DMS53 treated with DMSO at 0.1 percent for 48 hours (cell line): ENCODE measurements around the gene RGSL1.

Source experiments
- DNase-seq: peaks from one replicate; lab custom pipeline; 2025; ENCODE audit not compliant: unreplicated experiment; lab: John Stamatoyannopoulos, UW

RGSL1 gene

DNA sequence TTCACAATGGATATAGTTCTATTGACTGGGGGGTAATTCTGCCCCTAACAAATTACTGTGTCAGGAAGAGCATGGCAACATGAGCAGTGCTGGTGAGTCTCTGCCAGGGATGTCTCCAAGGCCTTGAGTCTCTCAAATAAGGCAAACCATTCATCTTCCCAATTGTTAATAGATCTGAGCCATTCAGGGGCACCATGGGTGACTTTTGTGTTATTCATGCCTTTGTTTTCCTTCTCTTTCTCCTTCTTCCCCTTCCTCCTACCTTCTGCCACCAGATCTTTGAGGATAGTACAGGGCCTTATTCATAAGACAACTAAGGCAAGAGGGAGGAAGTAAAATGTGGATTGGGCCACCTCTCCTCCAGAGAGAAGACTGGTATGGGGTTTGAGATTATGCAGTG, at the start of gene RGSL1:
RGSL1 (plus strand) TSS at position 60 of the 400 bp plus-strand sequence; CDS start at position 80, 20 bp downstream.
- no peak for DNase-seq

DNA sequence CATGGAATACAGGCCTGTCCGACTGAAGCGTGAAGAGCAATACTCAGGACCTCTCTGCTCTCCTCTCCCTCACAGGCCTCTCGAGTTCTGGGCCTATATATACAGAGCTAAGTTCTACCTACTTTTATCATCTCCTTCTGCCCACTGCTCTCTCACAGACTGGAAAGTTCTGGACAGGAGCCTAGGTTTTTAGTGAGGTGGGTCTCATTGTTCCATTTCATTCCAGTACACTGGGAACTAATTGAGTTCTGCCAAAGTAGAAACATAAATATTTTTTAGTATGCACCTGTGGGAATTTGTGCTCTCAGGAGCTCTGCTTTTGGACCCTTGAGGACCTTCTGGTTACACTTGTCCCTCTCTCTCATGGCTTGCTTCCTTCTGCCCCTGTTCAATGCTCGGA, 49.4 kb upstream of the RGSL1 start, which contains the start of gene TEDDM1:
TEDDM1 (minus strand) TSS at position 101 of the 400 bp plus-strand sequence. CDS start 182 bp downstream, outside the sequence.
- no peak for DNase-seq

DNA sequence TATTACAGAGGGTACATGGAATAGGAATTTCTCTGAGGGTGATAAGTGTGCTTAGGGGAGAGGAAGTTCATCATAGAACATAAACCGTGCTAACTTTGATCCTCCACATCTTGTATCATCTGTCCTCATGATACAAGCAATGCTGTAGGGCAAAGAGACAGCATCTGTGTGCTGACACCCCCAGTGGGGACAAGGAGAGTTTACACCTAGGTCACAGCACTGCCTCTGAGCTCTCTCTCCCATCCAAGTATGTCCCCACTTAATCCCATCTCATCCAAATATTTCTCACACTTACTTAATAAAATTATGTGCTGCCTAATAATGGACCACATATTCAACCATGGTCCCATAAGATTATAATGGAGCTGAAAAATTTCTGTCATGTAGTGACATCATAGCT, 45.2 kb upstream of the RGSL1 start:
- no peak for DNase-seq

DNA sequence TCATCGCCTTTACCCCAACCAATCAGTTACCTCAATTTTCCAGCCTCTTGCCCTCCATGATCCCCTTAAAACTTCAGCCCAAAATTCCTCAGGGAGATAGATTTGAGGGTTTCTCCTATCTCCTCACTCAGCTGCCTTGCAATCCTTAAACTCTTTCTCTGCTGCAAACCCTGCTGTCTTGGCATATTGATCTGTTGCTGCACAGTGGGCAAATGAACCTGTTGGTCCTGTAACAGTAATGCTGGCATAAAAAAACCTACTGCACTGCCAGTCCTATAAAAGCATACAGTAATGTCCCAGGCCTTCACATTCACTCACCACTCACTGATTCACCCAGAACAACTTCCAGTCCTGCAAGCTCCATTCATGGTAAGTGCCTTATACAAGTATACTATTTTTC, 44.4 kb upstream of the RGSL1 start:
- no peak for DNase-seq

DNA sequence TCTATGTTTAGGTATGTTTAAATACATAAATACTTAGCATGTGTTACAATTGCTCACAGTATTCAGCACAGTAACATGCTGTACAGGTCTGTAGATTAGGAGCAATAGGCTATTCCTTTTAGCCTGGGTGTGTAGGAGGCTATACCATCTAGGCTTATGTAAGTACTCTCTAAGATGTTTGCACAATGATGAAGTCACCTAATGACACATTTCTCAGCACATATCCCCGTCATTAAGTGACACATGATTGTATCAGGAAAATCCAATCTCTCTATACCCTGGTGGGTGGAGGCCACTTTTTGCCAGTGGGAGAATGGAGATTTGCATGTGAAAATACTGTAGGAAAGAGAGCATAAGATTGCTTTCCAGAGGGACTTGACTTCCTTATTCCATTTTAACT, 43.9 kb upstream of the RGSL1 start:
- peak; percentile 23 for DNase-seq

DNA sequence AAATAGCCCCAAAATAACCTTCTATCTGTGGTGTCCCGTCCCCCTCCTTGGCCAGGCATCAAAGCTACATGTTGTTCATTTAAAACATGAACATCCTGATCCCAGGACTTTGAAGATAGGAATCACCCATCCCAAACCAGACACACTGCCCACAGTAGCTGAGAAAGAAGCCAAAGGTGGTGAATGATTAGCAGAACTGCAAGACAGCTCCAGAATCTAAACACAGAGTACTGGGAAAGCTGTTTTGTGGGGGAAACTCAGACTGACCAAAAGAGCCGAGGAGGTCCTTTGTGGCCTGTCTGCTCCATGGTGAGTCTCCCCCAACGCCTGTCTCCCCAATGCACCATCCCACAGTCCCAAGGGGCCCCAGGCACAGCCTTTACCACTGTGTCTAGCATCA, 42.2 kb upstream of the RGSL1 start:
- no peak for DNase-seq

DNA sequence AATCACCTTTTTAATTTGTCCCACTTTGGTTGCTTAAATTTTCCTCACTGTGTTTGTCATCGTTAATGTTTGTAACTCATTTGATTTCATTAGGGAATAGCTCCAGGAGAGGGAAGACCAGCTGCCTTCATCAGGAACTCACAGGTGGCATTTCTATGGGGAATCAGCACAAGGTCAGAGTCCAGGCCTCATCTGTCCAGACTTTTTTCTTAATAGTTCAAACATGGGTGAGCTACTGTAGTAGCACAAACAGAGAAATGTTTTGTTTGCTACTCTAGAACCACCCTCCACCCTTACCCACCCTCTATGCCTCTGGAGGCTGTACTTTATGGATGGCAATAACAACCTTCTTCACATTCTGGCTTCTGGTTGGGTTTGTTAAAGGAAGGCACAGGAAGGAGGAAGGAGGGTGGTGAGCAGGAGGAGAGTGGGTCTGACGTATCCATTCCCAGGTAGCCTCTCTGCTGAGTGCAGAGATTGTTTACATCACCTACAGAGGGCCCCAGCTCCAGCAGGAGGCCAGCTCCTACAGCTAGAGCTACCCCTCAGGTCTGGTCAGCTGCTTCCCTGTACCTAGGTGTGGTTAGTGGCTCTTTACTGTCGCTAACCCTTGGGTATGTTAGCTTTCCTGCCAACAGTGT, 41.4 kb upstream of the RGSL1 start:
- peak; percentile 75 for DNase-seq

DNA sequence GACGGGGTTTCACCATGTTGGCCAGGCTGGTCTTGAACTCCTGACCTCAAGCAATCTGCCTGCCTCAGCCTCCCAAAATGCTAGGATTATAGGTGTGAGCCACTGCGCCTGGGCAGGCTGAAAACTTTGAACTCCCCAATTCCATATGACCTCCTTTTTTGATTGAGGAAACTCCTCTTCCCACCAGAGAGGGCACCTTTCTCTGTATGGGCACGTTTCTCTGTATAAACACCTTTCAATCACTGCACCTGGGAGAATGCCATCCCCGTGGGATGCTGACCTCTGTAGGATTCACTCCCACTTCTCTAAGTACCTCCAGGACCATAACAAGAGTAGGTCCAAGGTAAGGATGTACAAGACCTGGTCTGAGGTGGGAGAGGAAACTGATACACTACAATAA, 39.8 kb upstream of the RGSL1 start:
- DNase-seq: no peak

DNA sequence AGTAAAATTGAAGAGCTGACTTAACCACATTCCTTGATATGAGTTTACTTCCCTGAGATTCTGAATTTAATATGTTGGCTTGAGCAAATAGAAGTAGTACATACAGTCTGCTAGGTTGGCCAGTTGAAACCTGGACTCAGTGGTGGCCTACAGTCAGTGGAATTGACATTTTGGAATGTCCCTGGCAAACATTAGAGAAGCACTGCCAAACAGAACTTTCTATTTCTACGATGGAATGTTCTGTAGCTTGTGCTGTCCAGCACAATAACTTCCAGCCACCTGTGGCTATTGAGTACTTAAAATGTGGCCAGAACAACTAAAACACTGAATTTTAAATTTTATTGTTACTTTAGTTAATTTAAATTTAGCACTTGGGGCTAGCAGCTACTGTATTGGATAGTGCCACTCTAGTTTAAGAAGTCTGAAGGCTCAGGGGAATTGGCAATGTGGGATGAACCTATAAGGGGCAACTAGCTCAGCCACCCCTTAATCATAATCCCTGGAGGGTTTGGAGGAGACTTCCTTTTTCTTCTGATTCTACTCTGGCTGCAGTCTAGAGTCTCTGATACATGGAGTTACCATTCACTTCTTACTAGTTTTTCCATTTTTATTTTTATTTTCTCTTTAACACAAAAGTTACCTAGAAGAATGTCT, 39.2 kb upstream of the RGSL1 start:
- DNase-seq: no peak

DNA sequence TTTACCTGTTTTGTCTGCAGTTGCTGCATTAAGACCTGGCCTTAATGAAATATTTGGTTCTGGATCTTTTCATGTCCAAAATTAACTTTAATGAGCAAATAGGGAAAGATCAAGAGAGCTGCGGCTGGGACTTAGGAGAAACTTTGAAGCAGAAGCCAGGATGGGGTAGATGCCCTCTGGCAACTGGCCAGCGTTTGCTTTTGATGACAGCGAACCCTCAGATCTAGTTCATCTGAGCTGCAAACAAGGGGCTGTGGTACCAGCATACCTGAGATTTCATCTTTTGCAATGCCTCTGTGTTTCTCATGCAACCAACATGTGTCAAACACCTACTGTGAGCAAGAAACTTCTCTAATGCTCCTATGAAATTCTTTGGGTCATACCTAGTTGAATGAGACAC, 36.5 kb upstream of the RGSL1 start:
- no peak for DNase-seq

DNA sequence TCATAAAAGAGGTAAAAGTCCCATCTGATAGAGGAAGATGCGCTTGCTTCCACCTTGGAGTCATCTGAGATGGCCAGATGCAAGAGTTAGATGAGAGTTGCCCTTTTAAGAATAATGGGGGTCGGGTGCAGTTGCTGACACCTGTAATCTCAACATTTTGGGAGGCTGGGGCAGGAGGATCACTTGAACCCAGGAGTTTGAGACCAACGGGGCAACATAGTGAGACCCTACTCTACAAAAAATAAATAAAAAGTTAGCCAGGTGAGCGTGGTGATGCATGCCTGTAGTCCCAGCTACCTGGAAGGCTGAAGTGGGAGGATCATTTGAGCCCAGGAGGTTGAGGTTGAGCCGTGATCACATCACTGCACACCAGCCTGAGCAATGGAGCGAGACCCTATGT, 36.0 kb upstream of the RGSL1 start:
- no peak for DNase-seq

DNA sequence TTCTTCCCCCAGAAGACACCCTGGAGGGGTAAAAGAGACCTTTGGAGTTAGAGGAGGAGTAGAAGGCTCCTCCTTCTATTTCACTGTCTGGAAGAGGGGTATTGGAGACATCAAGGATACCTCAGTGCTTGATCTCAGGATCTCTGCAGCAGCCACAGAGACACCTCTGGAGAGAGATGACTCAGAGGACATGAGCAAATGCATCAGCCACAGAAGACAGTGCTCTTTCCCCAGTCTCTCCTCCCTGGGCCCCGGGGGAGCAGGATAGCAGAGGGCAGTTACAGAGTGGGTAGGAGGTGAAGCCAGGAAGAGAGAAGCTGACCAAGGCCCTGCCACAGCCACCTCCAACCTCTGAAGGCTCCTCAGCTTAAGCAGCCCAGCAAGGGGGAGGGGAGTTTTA, 34.2 kb upstream of the RGSL1 start:
- DNase-seq: no peak

DNA sequence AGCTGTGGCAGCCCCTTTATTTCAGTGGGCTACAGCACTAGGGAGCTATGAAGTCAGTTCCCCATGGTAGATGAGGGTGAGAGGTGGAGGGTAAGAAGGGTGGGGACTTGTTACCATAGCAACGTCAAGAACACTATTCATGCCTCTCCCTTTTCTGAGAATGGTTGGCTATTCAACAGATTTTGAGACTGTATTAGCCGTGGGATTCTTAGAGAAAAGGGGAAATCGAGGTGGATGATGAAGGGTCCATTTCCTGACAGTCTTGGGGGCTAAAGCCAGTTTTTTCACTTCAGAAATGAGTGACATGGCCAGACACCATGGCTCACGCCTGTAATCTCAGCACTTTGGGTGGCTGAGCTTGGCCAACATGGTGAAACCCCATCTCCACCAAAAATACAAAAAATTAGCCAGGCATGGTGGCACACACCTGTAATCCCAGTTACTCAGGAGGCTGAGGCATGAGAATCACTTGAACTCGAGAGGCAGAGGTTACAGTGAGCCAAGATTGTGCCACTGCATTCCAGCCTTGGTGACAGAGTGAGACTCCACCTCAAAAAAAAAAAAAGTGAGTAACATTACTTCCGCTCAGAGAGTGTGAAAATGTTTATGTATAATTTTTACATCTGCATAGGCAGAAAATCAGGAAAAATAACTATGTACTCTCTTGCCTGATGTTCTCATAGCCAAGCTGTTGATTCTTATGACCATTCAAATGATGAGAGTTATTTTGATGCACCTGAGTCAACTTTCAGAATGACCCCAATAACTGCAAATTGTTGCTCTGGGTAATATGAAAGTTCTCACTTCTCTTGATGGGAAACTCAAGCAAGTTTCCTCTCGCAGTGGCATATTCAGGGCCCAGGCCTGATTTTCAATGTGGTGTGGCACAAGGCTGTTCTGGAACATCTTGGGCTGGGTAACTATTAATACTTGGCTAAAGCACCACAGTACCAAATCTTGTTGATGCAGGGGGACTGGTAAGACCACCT, 23.2 kb upstream of the RGSL1 start:
- no peak for DNase-seq

DNA sequence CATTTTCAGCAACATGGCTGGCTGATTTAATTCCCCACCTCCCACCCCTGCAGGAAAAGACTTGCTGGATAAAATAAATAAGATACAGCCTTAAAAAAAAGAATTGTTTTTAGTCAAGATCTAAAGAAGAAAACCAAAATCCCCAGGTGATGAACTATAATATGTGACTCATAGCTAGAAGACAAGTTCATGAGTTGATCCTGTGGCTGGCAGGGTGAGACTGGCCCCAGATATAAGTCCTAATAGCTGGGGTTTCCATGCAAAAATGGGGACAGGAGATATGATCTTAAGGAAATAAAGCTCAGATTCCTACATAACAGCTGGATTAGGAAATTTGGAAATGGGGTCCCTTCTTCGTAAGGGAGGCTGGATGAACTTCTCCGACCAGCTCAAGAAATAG, 21.9 kb upstream of the RGSL1 start:
- DNase-seq: no peak

DNA sequence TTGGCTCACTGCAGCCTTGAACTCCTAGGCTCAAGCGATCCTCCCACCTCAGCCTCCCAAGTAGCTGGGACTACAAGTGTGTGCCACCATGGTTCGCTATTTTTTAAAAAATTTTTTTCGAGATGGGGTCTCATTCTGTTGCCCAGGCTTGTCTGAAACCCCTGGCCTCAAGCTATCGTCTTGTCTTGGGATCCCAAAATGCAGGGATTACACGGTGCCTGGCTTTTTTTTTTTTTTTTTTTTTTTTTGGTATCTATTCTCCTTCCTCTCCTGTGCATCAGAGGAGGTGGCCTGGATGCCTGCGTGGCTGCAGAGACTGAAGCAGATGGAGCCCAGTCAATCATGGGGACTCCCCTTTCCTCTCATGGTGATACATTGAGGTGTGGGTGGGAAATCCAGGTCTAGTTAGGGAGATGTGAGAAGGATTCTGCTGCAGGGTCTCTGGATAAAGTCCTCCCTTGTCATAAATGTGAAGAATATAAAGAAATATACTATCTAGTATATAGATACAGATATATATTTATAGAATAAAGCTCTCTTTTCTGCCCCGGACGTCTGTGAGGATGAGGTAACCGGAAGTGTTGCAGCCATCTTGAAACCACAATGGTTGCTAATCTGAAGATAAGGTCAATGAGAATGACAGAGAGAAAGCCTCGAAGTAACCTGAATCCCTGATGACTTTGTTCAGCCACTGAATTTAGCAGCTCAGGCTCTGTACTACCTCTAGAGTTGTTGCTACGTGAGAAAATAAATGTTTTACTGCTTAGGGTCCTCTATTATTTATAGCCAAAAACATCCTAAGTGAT, 19.5 kb upstream of the RGSL1 start:
- no peak for DNase-seq

DNA sequence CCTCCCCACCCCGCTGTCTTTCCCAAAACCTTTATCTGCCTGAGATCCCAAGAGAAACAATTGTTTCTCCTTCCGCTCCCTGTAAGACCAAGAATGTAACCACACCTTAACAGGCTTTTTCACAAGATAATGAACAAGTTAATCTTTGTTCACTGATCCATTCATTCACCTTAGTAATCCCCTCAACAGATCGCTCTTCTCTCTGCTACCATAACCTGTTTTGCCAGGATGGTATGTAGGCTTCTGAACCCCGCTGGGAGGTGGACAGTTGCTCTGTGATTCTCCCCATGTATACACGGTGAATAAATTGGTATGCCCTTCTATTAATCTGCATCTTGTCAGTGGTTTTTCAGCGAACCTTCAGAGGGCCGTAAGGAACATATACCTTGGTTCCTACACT, 18.7 kb upstream of the RGSL1 start:
- no peak for DNase-seq

DNA sequence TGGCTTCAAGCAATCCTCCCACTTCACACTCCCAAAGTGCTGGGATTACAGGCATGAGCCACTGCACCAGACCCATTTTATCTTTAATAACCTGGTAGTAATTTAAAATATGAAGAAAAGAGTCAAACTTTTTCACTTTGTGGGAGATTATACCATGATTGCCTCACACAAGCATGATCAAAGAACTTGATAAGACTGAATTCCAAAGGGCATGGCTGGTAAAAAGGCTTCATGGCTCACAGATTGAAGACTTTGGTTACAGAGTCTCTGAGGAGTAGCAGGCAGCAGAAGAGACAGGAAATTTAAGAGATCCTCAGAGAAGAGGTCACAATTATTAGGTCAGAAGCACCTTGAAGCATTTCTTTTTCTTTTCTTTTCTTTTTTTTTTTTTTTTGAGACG, 16.4 kb upstream of the RGSL1 start:
- no peak for DNase-seq

DNA sequence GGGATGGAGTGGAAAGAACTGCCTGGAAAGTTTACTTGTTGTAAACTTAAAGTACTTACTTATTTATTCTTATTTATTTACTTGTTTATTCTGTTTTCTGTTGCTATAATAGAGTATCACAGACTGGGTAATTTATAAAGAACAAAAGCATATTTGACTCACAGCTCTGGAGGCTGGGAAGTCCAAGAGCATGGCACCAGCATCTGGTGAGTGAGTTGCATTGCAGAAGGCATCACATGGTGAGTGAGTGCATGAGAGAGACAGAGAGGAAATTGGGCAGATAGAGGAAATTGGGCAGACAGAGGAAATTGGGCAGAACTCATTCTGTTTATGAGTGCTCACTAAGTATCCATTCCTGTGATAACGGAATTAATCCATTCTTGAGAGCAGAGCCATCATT, 11.6 kb upstream of the RGSL1 start:
- DNase-seq: no peak

DNA sequence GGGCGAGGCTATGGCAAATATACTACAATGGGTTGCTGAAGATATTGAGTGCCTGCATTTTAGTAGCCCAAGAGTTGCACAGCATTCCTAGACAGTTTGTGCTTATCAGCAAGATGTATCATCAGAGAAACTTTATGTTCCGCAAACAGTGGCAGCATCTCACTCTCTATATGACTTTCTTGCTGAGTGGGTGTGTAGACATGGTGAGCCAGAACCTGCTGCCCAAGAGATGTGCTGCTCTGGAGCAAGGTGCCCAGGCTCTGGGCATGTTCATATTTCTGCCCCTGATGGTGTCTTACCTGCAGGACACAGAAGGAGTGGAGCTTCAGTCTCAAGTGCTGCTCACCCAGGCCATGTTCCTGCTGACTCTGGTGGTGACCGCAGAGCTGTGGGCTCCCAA, 8.2 kb upstream of the RGSL1 start:
- no peak for DNase-seq

DNA sequence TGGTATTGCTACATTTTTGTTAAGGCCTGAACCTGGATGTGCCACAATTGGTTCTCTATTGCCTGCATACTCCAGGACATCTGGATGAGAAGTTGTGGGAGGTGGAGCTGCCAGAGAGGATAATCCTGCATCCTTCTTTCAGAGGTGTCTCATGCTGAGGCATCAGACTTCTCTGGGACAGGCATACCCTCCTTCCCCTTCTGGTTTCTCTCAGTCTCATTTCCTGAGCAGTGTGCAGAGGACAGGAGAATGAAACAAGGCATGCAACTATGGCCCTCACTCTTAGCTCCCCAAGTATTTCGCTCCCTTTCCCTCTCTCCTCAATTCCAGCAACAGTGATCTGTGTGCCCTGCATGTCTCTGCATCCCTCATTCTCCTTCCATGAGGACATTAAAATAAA, 7.6 kb upstream of the RGSL1 start:
- DNase-seq: no peak

DNA sequence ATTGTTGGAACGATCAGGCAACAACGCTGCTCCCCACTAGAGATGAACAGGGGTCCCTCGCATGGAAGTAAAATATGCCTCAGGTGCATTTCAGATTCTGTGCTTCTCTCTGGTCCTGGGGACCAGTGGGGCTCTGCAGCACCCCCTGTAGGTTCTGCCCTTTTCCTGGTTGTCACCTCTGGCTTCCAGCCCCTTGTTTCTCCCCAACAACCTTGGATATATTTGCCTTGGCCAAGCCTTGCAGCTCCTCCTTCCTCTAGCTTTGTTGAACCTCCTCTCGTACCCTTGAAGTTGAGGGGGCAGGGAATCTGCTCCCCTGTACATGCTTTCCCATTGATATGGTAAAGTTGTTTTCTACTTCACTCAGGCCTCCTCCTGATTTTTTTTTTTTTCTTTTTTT, 5.4 kb upstream of the RGSL1 start:
- no peak for DNase-seq
